Anterior cingulate cortex (tissue), 58 donors: ENCODE results near the gene ATP6V1D.
"Not testable (repeated sequence)": the region's sequence is repeated elsewhere in the genome, so short reads cannot be mapped to it uniquely, and the experiment has no call there.

Source experiments
- DNase-seq, 58 donors: peaks; one replicate each; lab custom pipeline; 2025; lab: John Stamatoyannopoulos, UW

The ATP6V1D gene

DNA sequence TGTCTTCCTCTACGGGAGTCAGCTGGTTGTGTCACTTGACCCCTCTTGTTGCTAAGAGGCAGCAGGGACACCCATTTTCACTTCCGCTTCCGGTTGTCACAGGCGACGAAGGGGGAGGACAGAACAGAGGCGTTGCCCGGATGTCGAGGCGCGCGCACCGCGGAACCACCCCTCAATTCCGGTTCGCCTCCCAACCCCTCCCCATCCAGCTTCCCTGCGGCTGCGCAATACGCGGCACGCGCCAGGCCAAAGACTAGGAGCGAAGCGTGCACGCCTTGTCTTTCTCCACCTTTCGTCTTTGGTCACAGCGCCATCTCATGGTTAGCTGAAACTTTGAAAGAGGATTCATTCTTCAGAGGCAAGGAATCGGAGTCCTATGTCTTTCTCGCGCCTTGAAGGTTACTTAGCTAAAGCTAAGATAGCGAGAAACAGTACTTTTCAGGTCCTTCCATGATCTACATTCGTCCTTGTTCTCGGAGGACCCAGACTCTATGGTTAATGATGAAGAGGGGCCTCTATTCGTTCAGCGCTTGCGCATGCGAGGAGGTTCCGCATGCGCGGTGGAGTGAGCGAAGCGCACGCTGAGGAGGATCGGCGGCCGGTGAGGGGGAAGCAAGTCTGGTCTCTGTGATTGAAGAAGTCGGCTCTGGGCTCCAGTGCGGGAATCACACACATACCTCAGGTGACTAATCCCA, at the start of gene ATP6V1D, which contains the start of gene EIF2S1:
Gene ATP6V1D (minus strand): TSS at position 30 of the 695 bp plus-strand sequence. CDS start 106 bp downstream, outside the sequence.
Gene EIF2S1 (plus strand): TSS at position 554 of the 695 bp plus-strand sequence. CDS start 4,440 bp downstream, outside the sequence.
- peak; percentile 92 to 100 (median 99) for DNase-seq

DNA sequence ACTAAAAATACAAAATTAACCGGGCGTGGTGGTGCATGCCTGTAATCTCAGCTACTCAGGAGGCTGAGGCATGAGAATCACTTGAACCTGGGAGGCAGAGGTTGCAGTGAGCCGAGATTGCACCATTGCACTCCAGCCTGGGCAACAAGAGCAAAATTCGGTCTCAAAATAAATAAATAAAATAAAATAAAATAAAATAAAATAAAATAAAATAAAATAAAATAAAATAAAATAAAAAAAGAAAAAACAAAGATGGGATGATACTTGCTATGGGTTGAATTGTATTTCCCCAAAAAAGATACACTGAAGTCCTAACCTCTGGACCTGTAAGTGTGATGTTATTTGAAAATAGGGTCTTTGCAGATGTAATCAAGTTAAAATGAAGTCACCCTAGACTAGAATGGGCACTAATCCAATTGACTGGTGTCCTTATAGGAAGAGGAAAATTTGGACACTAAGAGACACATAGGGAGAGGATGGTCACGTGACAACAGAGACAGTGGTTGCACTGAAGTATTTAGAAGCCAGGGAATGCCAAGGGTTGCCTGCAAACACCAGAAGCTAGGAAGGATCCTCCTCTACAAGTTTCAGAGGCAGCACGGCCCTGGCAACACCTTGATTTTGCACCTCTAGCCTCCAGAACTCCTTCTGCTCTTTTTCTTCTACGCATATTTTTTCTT, 48.7 kb upstream of the ATP6V1D start:
- not testable (repeated sequence) for DNase-seq

DNA sequence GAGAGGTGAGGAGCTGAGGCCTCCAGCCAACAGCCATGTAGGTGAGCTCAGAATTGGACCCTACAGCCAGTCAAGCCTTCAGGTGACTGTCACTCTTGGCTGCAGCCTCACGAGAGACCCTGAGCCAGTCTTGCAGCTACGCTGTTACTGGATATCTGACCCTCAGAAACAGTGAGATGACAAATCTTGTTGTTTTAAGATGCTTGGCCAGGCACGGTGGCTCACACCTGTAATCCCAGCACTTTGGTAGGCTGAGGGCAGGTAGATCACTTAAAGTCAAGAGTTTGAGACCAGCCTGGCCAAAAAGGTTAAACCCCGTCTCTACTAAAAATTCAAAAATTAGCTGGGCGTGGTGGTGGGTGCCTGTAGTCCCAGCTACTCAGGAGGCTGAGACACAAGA, 46.2 kb upstream of the ATP6V1D start:
- DNase-seq, result no peak

DNA sequence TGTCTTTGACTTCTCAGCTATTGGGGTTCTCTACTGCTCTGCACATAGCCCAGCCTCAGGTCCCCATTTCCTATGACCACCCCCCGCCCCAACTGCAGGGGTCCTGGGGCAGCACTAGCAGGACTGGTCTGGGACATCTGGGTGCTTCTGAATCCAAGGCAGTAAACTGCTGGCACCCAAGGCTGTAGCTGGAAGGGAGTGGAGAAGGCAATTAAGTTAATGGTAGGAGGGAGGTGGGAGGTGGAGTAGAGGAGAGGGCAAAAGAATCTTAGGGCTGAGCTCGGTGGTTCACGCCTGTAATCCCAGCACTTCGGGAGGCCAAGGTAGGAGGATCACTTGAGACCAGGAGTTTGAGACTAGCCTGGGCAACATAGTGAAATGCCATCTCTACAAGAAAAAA, 40.8 kb upstream of the ATP6V1D start:
- DNase-seq, result no peak

DNA sequence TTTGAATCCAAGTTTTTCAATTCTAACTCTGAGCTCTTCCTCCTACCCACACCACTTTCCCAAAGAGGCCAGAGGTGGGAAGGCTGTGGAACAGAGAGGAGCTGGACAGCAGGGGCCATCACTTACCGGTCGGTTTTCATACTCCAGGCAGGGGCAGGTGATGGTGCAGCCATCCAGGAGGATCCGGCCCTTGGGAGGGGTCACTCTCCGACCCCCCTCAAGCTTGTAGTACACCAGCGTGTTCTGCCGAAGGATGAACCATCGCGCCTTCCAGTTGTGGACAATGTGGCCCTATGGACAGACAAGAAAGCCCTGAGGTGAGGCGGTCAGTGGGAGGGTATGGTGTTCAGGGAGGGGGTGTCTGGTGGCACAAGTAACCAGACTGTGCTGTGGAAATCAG, 37.9 kb upstream of the ATP6V1D start:
- no peak for DNase-seq

DNA sequence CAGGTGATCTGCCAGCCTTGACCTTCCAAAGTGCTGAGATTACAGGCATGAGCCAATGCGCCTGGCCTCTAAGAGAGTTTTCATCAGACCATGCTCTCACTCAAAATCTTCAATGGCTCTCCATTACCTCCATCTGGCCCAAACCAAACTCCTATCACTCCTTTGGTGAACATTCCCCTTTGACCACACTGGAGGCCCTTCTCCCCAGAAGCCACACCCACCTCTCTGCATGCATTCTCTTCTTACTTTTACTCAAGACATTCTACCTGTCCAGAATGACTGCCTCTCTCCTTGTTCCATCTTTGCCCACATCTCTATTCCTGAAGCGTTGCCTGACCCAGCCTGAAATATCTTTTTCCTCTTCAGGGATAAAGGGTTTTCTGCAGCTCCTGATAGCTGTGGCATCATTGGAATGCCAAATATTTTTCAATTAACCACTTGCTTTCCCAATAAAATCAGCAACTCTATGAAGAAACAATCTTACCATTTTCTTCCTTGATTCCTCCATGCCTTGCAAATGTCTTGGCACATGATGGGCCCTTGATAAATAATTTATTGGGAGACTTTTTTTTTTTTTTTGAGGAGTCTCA, 36.9 kb upstream of the ATP6V1D start:
- no peak for DNase-seq

DNA sequence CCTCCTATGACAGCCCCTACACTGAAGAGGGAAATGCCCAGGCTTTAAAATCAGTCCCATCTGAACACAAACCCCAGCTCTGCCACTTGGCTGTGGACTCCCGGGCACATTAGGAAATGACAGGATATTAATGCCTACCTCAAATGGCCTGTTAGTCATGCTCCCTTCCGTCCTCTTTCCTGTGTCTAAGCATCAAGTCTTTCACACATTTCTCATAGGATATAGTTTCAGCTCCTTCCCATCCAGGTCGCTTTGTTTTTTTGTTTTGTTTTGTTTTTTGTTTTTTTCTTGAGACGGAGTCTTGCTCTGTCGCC, 36.2 kb upstream of the ATP6V1D start:
- DNase-seq, result no peak

DNA sequence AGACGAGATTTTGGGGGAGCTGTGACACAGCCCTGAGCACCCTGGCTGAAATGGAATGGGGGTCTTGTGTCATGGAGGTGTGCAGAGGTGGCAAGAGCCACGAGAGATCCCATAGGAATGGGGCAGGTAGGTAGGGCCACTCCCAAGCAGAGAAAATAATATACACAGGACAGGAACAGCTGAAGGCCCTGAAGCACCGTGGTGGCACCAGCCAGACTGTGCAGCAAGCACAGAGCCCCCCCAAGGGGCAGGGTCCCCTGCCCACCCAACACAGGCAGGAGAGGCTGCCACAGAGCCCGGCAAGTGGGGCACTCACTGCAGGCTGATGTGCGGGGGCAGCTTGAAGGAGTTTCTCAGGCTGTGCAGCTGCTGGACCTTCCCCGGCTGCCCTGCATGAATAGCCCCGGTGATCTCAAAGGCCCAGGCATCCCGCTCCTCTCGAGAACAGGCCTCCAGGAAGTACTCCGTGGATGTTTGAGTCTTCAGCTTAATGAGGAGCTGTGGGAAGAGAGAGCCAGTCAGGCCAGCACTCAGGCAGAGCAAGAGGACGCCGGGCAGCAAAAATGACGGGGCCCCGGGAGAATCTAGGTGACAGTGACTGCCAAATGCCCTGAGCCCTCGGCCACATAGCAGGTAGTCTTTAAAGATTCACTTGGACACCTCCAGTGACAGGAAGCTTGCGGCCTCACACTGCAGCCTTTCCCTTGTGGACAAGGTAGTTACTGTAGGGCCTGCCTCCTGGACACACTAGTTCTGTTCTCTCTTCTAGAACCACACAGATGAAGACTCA, 35.7 kb upstream of the ATP6V1D start:
- DNase-seq, result no peak

DNA sequence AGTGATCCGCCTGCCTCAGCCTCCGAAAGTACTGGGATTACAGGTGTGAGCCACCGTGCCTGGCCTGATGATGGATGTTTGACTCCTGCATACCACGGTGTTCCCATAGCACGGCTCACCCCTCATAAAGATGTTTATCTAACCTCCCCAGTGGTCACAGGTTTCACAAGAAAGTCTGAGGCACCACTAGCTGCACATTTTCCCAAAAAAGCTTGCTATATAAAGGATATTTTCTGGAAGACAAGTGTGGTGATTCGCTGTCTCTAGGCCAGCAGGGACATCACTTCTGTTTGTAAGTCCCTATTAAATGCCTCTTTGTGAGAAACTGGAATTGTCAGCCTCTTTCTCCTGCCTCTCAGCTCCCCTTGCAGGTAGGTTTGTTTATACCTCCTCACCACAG, 34.1 kb upstream of the ATP6V1D start:
- DNase-seq, result no peak

DNA sequence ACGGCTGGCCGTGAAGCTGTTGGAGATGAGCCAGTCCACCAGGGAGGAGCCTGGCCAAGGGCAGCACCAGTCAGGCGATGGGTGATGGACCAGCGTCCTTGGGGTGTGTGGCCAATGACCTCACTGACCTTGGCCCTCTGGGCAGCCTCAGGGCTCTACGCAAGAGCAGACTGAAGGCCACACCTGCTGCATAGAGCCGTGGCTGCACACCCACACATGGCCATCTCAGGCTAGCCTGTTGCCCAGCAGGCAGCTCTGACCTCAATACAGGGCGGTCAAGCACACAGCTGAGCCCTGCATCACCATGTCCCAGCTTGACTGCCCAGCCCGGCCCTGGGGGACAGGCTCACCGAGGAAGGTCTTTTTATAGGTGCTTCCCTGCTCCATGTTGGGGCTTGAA, 33.2 kb upstream of the ATP6V1D start:
- no peak for DNase-seq

DNA sequence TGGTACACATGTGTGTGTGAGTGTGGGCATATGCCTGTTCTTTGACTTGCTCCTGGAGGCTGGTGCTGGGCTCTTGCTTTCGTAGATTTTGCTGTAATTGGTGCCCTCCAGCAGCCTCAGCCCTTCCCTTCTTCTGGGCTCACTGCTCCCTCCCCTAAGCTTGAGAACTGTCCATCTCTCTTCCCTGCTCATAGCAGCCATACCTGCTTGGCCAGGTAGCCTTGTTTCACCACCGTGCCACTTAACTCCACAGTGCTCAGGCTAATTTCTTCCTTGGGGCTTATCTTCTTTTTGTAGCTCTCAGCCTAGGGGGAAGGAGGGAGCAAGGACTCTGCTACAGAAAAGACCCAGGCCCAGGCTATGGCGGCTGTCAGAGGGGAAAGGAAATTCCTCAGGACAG, 32.5 kb upstream of the ATP6V1D start:
- DNase-seq, result no peak

DNA sequence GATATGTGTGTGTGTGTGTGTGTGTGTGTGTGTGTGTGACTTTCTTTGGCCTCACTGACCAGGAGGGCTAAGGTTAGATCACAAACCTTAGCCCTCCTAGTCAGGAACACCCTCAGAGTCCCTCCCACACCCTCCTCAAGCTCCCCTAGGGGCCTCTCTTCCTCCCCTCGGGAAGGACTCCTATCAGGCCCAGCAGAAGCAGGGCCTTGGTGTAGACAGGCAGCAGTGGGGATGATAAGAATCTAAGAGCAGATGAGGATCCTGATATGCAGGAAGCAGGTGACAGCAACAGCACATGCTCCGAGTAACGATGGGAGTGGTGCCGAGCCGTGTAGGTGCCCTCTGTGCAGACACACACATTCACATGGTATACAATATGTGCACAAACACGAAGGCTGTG, 31.7 kb upstream of the ATP6V1D start:
- no peak for DNase-seq

DNA sequence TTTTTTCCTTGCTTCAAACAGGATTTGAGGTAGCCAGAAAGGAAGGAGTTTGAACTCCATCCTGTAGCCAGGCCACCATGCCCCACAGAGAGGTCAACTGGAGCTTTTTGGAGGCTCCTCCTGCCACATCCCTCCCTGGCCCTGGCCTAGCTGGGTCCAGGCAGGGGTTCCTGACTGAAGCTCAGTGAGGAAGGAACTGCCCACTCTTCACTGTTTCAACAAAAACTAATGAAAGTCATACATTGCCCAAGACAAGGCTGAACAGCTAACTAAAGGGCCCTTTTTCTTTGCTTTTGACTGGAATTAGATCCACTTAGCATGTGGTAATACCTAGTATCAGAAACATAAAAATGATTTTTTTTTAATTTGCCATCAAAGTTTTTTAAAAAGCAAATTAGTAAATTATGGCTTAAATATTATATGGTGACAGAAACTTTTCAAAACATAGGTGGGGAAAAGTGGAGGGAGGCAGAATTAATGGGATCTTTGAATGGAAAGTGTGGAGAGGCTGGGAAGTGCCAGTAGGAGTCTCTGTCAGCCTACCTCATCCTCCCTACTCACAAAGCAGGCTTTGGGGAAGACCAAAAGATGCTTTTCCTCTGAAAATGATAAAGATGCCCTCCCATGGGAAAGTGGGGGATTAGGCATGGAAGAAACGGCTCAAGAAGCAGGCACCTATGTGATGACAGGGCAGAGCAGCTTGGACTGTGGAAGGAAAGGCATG, 30.4 kb upstream of the ATP6V1D start:
- DNase-seq, result no peak

DNA sequence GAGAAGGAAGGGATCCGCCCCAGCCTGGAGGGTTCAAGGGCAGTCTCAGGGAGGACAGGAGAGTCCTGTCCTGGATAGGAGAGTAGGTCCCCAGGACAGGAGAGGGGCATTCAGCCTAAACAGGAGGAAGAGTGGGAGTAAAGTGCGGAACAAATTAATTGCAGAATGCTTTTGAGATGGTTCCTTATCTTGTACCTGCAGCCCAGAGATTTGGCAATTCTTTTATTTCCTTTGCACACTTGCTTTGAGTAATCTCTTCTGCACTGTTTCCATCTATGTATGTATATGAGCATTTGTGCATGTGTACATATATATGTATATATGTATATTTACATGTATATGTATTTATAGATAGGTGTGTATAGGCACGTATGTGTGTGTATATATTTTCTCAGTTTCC, 29.7 kb upstream of the ATP6V1D start:
- DNase-seq, result no peak

DNA sequence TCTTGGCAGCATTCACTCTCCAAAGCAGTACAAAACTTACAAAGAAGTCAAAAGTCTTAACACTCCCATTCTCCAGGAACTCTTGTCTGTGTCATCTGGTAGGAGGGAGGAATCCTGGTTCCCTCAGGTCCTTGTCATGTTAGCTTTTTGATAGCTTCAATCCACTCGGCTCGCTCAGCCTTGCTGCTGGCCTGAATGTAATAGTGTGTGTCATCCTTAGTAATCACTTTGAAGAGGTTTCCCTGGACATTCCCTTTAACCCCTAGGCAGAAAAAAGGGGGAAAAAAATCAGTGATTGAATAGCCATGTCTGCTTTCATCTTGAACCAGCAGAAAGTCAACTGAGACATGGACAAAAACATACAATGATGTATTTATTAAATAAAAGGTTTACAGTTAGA, 27.6 kb upstream of the ATP6V1D start:
- no peak for DNase-seq

DNA sequence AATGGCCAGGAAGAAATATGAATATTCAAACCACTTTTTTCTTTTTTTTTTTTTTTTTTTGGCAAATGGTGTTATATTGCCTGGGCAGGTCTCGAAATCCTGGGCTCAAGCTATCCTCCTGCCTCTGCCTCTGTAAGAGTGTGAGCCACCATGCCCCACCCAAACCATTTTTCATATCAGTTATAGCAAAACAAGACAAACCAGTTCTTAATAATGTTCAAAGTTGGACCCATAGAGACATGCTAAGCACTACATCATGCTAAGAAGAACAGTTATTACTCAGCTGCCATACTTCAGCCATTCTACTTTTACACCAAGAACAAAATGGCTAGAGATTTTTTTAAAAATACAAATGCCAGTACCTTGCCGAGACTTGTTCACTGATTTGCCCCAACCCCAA, 26.0 kb upstream of the ATP6V1D start:
- DNase-seq, result no peak

DNA sequence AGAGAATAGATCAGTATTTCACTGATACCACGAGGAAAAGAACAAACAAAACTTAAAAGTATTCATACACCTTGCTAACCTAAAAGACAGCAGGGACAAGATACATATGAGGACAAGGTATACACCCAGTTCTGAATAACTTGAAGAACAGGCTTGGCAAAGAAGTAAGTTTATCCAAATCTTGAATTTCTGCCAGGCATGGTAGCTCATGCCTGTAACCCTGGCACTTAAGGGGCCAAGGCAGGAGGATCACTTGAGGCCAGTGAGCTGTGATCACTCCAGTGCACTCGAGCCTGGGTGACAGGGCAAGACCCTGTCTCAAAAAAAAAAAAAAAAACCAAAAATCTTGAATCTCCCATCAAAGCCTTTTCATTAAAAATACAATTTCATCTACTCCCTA, 25.5 kb upstream of the ATP6V1D start:
- no peak for DNase-seq

DNA sequence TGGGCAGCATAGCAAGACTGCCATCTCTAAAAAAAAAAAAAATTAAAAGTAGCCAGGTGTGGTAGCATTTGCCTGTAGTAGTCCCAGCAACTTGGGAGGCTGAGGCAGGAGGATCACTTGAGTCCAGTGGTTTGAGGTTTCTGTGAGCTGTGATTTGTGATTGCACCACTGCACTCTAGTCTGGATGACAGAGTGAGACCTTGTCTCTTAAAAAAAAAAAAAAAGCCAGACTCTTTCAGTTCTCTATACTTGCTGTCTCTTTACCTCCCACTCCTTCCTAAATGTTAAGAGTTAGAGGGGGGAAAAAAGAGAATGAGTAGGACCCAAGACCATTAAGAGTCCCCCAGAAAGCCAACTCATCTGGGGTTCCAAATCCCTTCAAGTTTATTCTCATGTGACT, 18.3 kb upstream of the ATP6V1D start:
- DNase-seq, result no peak

DNA sequence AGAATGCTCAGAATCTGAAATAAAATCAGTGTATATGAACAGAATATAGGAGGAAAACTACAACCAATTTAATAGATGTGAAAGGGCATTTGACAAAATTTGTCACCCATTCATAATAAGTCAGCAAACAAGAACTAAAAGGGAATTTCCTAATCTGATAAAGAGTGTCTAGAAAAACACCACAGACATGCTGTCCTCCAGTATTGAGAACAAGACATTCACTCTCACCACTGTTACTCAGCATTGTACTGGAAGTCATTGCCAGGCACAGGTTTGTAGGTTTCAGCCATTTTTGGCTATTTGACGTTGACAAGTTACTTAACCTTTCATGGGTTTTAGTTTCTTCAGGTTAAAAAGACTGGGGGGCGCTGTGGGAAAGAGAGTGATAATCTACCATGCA, 13.7 kb upstream of the ATP6V1D start:
- no peak for DNase-seq

DNA sequence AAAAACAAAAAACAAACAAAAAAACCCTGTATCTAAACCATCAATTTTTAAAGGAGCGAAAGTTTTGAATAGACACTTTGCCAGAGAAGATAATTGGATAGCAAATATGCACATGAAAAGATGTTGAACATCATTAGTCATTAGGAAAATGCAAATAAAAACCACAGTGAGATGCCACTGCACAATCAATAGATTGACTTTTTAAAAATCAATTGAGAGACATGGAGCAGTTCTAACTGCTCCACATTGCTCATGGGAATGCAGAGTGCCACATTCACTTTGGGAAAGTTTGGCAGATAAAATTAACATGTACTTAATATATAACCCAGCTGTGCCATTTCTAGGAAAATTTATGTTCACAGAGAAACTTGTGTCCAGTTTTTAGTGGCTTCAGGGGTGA, 13.2 kb upstream of the ATP6V1D start:
- no peak for DNase-seq
